Measurements from ENCODE around the gene ALDH1A1.

The ALDH1A1 gene

GRCh38 chr9:72917892-72918509 is 34.9 kb downstream of the ALDH1A1 start:
- no peak for ATAC-seq
- no peak for DNase-seq

- ATAC-seq, result no peak
- no peak for DNase-seq
These were observed 37.2 kb downstream of the ALDH1A1 start for GRCh38 chr9:72915659-72916058.

DNA sequence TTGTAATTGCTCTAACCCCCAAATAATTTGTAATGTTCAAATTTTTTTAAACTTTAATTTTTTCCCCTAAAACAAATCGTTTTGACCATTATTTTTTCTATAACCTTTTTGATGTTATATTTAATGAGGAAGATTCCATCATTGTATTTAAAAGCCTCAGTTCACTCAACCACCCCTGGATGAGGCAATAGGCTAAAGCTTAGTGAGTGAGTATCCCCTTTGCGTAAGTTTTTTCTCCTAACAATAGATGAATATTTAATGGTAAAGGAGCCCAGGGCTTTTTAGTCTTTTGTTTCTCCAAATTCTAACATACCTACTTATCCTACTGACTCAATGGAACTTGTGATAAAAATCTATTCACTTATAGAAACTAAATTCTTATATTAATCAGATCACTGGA is 38.1 kb downstream of the ALDH1A1 start:
- DNase-seq (no peak), ATAC-seq (no peak)

GRCh38 chr9:72913382-72914009 is 39.4 kb downstream of the ALDH1A1 start:
- no peak for DNase-seq
- no peak for ATAC-seq

DNA sequence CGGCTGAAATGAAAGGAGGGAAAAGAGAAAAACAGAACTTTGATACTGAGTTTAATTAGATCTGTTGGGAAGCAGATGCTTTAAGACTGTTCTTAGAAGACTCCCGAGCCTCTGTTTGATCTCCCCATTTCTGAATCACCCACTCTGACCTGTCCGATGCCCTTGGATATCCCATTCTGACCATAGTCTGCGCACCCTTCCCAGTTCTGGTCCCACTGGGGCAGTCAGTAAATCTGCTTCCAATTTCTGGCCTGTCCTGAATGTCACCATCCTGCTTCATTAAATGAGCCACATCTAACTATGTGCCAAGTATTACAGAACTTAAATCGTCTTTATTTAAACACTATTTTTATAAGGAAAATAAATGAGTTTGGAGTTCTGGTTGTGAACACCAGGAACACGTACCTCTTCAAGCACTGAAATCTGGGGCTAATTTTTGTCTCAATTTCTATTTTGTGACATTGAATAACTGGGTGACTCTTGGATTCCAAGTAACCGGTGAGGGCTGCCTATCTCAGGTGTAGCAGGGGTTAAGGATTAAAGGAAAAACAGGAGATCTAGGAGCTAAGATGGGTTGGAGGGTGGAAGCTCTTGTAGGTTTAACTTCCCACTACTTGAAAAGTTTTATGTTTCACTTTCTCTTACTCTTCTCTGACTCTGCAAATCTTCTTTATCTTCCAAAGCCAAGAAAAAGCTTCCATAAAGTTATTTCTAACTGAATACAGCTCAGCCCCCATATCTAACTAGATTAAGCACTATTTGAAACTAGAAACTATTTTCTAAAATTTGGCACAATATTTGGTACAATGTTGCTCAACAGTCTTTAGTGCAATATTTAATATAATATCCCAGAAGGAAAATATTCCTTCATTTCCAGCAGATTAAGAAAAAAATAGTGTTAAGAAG is 40.1 kb downstream of the ALDH1A1 start:
- ATAC-seq (no peak), DNase-seq (no peak)

GRCh38 chr9:72911816-72912215 is 41.0 kb downstream of the ALDH1A1 start:
- DNase-seq (no peak), ATAC-seq (no peak)

- DNase-seq, result no peak
- no peak for ATAC-seq
These were observed 41.5 kb downstream of the ALDH1A1 start for GRCh38 chr9:72911247-72911775.

DNA sequence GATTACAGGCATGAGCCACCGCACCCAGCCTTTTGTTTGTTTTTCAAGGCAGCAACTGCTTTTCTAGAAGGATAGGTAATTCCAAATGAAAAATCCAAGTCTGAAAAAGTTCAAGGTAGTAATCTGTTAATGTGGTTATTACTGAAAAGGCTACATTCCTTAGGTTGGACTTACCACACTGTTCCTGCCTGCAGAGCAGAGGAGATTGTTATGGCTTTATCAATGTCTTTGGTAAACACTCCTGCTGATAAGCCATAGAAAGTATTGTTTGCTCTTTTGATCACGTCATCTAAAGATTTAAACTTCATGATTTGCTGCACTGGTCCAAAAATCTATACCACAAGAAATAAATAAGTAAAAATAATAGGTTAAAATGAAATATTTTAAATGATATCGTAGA is 43.4 kb downstream of the ALDH1A1 start:
- no peak for ATAC-seq

GRCh38 chr9:72907421-72907820 is 45.4 kb downstream of the ALDH1A1 start:
- ATAC-seq, result no peak
- DNase-seq, result no peak

More for the DNA sequence above, 43.4 kb downstream of the ALDH1A1 start:
- no peak for DNase-seq

DNA sequence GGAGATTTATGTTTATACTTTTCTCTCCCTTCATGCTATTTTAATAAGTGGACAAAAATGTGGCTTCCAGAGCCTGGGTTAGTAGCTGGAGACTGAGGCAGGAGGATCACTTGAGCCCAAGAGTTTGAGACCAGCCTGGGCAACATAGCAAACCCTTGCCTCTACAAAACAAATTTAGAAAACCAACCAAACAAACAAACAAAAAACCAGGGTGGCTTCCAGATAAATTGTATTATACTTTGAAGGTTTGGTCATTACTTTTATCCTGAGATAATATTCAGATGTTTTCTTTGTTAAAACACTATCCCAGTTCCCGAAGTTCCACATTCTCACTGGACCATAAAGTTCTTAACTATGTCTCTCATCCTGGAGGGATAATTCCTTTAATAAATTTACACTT is 46.0 kb downstream of the ALDH1A1 start:
- no peak for DNase-seq
- no peak for ATAC-seq

DNA sequence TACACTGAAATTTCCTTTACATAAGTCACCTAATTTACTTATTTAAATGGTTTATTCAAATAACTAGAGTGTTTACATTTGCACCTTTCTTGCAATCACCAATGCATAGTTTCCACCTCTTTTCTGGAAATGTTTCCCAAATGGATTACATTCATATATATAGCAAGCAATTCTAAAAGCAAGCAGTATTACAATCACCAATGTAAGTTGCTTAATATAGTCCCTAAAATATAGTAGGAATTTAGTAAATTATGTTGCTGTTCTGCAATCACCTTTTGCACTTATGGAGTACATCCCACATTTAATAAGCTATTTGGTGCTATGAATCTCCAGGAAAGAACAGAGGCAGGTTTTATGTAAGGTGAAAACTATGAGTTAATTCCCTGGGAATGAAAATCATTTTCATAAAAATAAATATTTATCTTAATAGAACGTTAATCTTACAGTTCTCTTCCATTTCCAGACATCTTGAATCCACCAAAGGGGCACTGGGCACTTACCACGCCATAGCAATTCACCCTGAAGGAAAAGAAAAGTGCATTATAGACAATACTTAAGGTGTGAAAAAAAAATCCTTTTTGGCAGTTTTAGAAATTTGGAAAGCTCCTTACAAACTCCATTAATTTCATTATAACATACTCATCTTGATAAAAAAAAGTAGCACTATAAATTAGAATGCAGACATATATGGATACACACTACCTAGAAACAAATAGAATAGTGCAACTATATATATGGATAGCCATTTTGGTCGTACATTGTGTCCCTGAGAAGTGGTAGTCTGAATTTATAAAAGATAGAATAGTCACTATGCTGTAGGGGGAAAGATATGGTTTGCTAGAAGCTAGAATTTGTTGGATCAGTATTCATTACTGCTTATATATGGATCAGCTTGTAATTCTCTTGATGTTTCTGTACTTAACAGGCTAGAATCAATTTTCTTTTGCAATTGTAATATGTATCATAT is 47.1 kb downstream of the ALDH1A1 start:
- ATAC-seq (no peak), DNase-seq (no peak)

- DNase-seq (no peak), ATAC-seq (no peak)
These were observed 48.4 kb downstream of the ALDH1A1 start for GRCh38 chr9:72904267-72905093.

DNA sequence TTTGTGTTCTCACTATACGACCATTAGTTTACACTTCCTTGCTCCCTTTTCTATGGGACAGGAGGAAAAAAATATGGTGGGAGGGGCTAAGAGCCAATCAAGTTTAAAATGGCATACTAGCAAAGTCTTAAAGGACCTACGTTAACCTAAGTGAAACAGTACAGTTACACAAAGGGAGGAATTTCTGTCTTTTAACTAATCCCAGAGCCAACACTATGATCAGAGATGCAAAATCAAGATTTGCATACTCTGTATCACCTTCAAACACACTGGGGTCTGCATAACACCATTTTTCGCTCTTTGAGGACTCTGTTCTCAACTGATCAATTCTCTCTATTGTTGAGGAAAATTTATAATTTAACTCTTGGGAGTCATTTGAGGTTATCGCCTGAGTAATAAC is 49.8 kb downstream of the ALDH1A1 start:
- no peak for ATAC-seq
- no peak for DNase-seq

- DNase-seq (no peak), ATAC-seq (no peak)
These were observed 50.6 kb downstream of the ALDH1A1 start for GRCh38 chr9:72902268-72902667.

- ATAC-seq (no peak), DNase-seq (no peak)
These were observed 52.9 kb downstream of the ALDH1A1 start for GRCh38 chr9:72899734-72900477.

GRCh38 chr9:72898784-72899733 is 53.8 kb downstream of the ALDH1A1 start:
- DNase-seq (no peak), ATAC-seq (no peak)

DNA sequence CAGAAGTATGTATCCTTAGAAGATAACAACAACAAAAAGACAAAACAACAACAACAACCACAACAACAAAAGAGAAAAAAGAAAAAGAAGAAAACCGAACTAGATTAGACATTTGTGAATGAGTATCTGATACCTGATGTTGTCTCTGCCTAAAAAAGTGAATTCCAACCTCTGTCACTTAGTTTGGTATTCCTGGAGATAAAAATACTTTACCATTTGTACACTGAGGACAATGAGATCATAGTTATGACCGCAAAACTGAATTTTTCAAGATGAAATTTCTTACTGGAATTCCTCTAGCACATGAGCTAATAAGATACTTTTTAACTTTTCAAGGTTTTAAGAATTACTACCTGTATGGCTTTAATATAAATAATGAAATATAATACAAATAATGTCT is 54.5 kb downstream of the ALDH1A1 start:
- no peak for ATAC-seq
- DNase-seq, result no peak

GRCh38 chr9:72897069-72897649 is 55.7 kb downstream of the ALDH1A1 start:
- no peak for ATAC-seq

GRCh38 chr9:72896439-72896838 is 56.4 kb downstream of the ALDH1A1 start:
- DNase-seq, result no peak
- no peak for ATAC-seq

More at GRCh38 chr9:72897069-72897649, 55.7 kb downstream of the ALDH1A1 start:
- DNase-seq, result no peak

Measured in stimulated activated naive CD8-positive, alpha-beta T cell treated with anti-CD3 and anti-CD28 coated beads, Interleukin-15, Interleukin-2, amounts not matched to agents 100 U/mL and 50 U/mL, for 24 hours (primary cell).